Endothelial cell of umbilical vein (primary cell): ENCODE measurements around the gene CBFA2T3. TPM values are rescaled to one million over a fixed set of nuclear protein-coding genes. Genes with fewer than 3 reads are reported as not detected.

Experiments
- BruUV-seq: library from RNA; stranded (reverse); fragments of 400-500 nt; replicated peaks from 2 replicates; lab custom pipeline; 2021; lab: Mats Ljungman, UMichigan
- CTCF ChIA-PET: fragments of 300-600, 350-600 bp; sonication (Branson Sonifier 250); formaldehyde crosslinking; loops from one replicate; lab custom pipeline; 2021; ENCODE audit warnings: antibody characterized with exemption, inconsistent platforms; lab: Charles Lee
- POLR2A ChIA-PET: fragments of 300-600, 350-600 bp; sonication (Branson Sonifier 250); formaldehyde crosslinking; loops from one replicate; lab custom pipeline; 2021; ENCODE audit warnings: antibody characterized with exemption, inconsistent platforms; lab: Charles Lee
- DNase-seq: peaks from one replicate; pipeline ENCODE4 v3.0.0-alpha.2; 2011; ENCODE audit warnings: low read depth, low spot score
- FAIRE-seq: peaks from 2 replicates; lab custom pipeline; 2011; peaks lifted over from hg19 to GRCh38; lab: Jason Lieb, UNC
- H2AFZ ChIP-seq: 2 replicates; pipeline ENCODE4 v1.6.0; 2012; ENCODE audit warnings: low read depth, low read length, control low read depth, inconsistent platforms
- H3K27ac ChIP-seq: 2 replicates; pipeline ENCODE4 v1.5.1; 2011; ENCODE audit warnings: low read depth, mild to moderate bottlenecking, control low read depth, low read length, moderate library complexity; ENCODE audit not compliant: insufficient read depth
- H3K27me3 ChIP-seq, 2 experiments: 2 replicates each; pipeline versions ENCODE4 v1.6.0 to v1.6.1; 2011; ENCODE audit warnings: low read length in 2 of 2, mixed read lengths in 1 of 2; ENCODE audit not compliant: control insufficient read depth in 2 of 2, insufficient read depth in 2 of 2
- H3K36me3 ChIP-seq, 2 experiments: 2 replicates in 1 of 2; 3 replicates in 1 of 2; pipeline ENCODE4 v1.5.1; 2011; ENCODE audit warnings: low read length in 2 of 2, mild to moderate bottlenecking in 1 of 2, moderate library complexity in 1 of 2; ENCODE audit not compliant: control insufficient read depth in 2 of 2, insufficient read depth in 2 of 2; ENCODE audit errors: extremely low read depth in 1 of 2
- H3K4me1 ChIP-seq: 3 replicates; pipeline ENCODE4 v1.5.1; 2011; ENCODE audit warnings: mild to moderate bottlenecking, low read length; ENCODE audit not compliant: control insufficient read depth, insufficient read depth; ENCODE audit errors: extremely low read depth
- H3K4me2 ChIP-seq: 2 replicates; pipeline ENCODE4 v1.6.1; 2011; ENCODE audit warnings: low read length, control low read depth, mixed read lengths; ENCODE audit not compliant: insufficient read depth
- H3K4me3 ChIP-seq, 3 experiments: fragments of 200-600 bp in 1 of 3; sonication (generic), shearing (Covaris generic) in 1 of 3; replicated peaks in 1 of 3; 2 replicates each; pipeline ENCODE4 v1.5.1; 2011 to 2016; ENCODE audit warnings: control low read depth in 3 of 3, low read length in 3 of 3, mild to moderate bottlenecking in 2 of 3, inconsistent platforms in 1 of 3, low read depth in 1 of 3, moderate library complexity in 1 of 3; ENCODE audit not compliant: insufficient read depth in 1 of 3
- H3K79me2 ChIP-seq: 2 replicates; pipeline ENCODE4 v1.6.0; 2012; ENCODE audit warnings: low read length, inconsistent platforms; ENCODE audit not compliant: control insufficient read depth, insufficient read depth
- H3K9ac ChIP-seq: replicated peaks from 2 replicates; pipeline ENCODE3; 2011; ENCODE audit warnings: low read length, control low read depth; ENCODE audit not compliant: insufficient read depth; ENCODE audit errors: extremely low read depth
- H3K9me1 ChIP-seq: replicated peaks from 3 replicates; pipeline ENCODE4 v1.6.0; 2011; ENCODE audit warnings: mild to moderate bottlenecking, low read length; ENCODE audit not compliant: control insufficient read depth, insufficient read depth; ENCODE audit errors: extremely low read depth
- H3K9me3 ChIP-seq: replicated peaks from 2 replicates; pipeline ENCODE4 v1.5.1; 2012; ENCODE audit warnings: low read length, inconsistent platforms; ENCODE audit not compliant: control insufficient read depth, insufficient read depth
- H4K20me1 ChIP-seq: replicated peaks from 2 replicates; pipeline ENCODE3; 2011; ENCODE audit warnings: mild to moderate bottlenecking, low read length; ENCODE audit not compliant: control insufficient read depth, insufficient read depth; ENCODE audit errors: extremely low read depth
- CTCF ChIP-seq, 2 donors: IDR thresholded peaks; 1 replicate in 1 of 2; 2 replicates in 1 of 2; pipeline ENCODE4 v1.5.1; 2011; ENCODE audit warnings: low read length in 2 of 2, mild to moderate bottlenecking in 2 of 2, moderate library complexity in 2 of 2, control low read depth in 1 of 2, inconsistent platforms in 1 of 2, low read depth in 1 of 2; ENCODE audit not compliant: insufficient read depth in 1 of 2; ENCODE audit errors: extremely low read depth in 1 of 2
- POLR2A ChIP-seq: IDR thresholded peaks from 2 replicates; pipeline ENCODE4 v1.6.1; 2012; ENCODE audit warnings: low read depth, mild to moderate bottlenecking, control low read depth, low read length
- dilution Hi-C: fragments of 300-500 bp; cut with MboI; formaldehyde crosslinking; loops from one replicate; pipeline ENCODE4 v1.15.0; 2019; ENCODE audit warnings: low sequenced_read_pairs; ENCODE audit not compliant: extremely low pct_ligation_motif_present
- intact Hi-C: fragments of 100-400 bp; cut with micrococcal nuclease; formaldehyde crosslinking; loops from one replicate; pipeline ENCODE4 v1.10.0; 2022
- polyA plus RNA-seq, 4 experiments: library from polyadenylated mRNA; depleted of rRNA in 3 of 4; stranded (reverse) in 3 of 4; unstranded in 1 of 4; fragments of >200 nt; gene quantifications; 2 replicates each; pipeline versions ENCODE4 v1.2.1 to v1.2.3, GENCODE V29; 2011 to 2012; ENCODE audit warnings: missing spikeins in 1 of 4
- total RNA-seq: library from RNA; stranded (reverse); gene quantifications from 2 replicates; pipeline ENCODE4 v1.2.3, GENCODE V29; 2021

CBFA2T3 gene
- total and polyA plus RNA-seq, 2 donors (not counting 3 experiments of a cell fraction or from before 2014, with no cell fraction given) = not detected

GRCh38 chr16:88865742-88866141 lies 111.3 kb downstream of the CBFA2T3 start:
- dilution Hi-C loops (no loop called here), intact Hi-C loops (no loop called here)
- CTCF ChIA-PET = no interaction called here
- BruUV-seq = no TSS peak
- FAIRE-seq (no peak), DNase-seq (no peak)
- no peaks in the 10 kb centered on the region for H3K4me1 ChIP-seq
- H3K36me3 ChIP-seq = peaks cover 0 to 12% of the 10 kb centered on the region in 2 experiments
- no peak overlapping the region for H2AFZ ChIP-seq
- no peak overlapping the region for H3K4me3 ChIP-seq
- H3K27me3 ChIP-seq = no peaks in the 10 kb centered on the region
- no peak for TF ChIP-seq CTCF (IDR thresholded peaks at IDR 0.05; ENCODE audit: extremely low read depth in 1 of 2, insufficient read depth in 1 of 2, low read depth in 1 of 2, low read length in 2 of 2)
- no peaks in the 10 kb centered on the region for H4K20me1 ChIP-seq
- H3K9ac ChIP-seq = no peak overlapping the region
- H3K9me1 ChIP-seq = no peaks in the 10 kb centered on the region
- no peaks in the 10 kb centered on the region for H3K9me3 ChIP-seq
- no peak overlapping the region for H3K4me2 ChIP-seq
- POLR2A ChIA-PET = no interaction called here
- H3K27ac ChIP-seq = no peak overlapping the region
- no peaks in the 10 kb centered on the region for H3K79me2 ChIP-seq

GRCh38 chr16:88865310-88865709 lies 111.7 kb downstream of the CBFA2T3 start:
- no peaks in the 10 kb centered on the region for H3K27me3 ChIP-seq
- intact Hi-C loops (no loop called here), dilution Hi-C loops (no loop called here)
- H3K9ac ChIP-seq = no peak overlapping the region
- TF ChIP-seq POLR2A = no peak
- peaks cover 0 to 16% of the 10 kb centered on the region in 2 experiments for H3K36me3 ChIP-seq
- DNase-seq (no peak), FAIRE-seq (no peak)
- no peak overlapping the region for H3K4me2 ChIP-seq
- no peak overlapping the region for H3K4me3 ChIP-seq
- no peaks in the 10 kb centered on the region for H4K20me1 ChIP-seq
- no peak overlapping the region for H2AFZ ChIP-seq
- no TSS peak for BruUV-seq
- POLR2A ChIA-PET = no interaction called here
- CTCF ChIA-PET = interaction anchor here (1.1 kb wide), 1 partner anchor 17 kb away, joined by 3 read pairs; no protein-coding TSS in a partner anchor
- H3K27ac ChIP-seq = no peak overlapping the region
- H3K9me1 ChIP-seq = no peaks in the 10 kb centered on the region
- no peaks in the 10 kb centered on the region for H3K4me1 ChIP-seq
- H3K9me3 ChIP-seq = no peaks in the 10 kb centered on the region
- H3K79me2 ChIP-seq = no peaks in the 10 kb centered on the region
